Left ventricle myocardium inferior (tissue), 1 donor: ENCODE results near the gene MAGI1. TPM values are rescaled to one million over a fixed set of nuclear protein-coding genes. Genes with fewer than 3 reads are reported as not detected.

Experiments used
- DNase-seq: peaks from one replicate; pipeline ENCODE4 v3.0.0-alpha.2; 2020
- H3K27ac ChIP-seq: fragments of 200-600 bp; replicated peaks from 2 replicates; pipeline ENCODE4 v1.8.0; 2021
- H3K27me3 ChIP-seq: fragments of 200-600 bp; 2 replicates; pipeline ENCODE4 v1.8.0; 2021; ENCODE audit warnings: low read depth
- H3K36me3 ChIP-seq: fragments of 200-600 bp; 2 replicates; pipeline ENCODE4 v1.8.0; 2021
- H3K4me1 ChIP-seq: fragments of 200-600 bp; 2 replicates; pipeline ENCODE4 v1.8.0; 2021
- H3K4me3 ChIP-seq: fragments of 200-600 bp; 2 replicates; pipeline ENCODE4 v1.8.0; 2021; ENCODE audit warnings: mild to moderate bottlenecking, moderate library complexity
- H3K9me3 ChIP-seq: fragments of 200-600 bp; replicated peaks from 2 replicates; pipeline ENCODE4 v1.8.0; 2021
- CTCF ChIP-seq: fragments of 200-600 bp; IDR thresholded peaks from 2 replicates; pipeline ENCODE4 v1.8.0; 2021; ENCODE audit warnings: antibody characterized with exemption, mild to moderate bottlenecking, borderline replicate concordance
- intact Hi-C: fragments of 100-400 bp; cut with micrococcal nuclease; formaldehyde crosslinking; loops from one replicate; pipeline ENCODE4 v1.11.0; 2022
- total RNA-seq: library from RNA; stranded (reverse); fragmentation: NEBNext Ultra II Directional; extraction: Animal tissue kit (Norgen Biotek cat#: 25700); gene quantifications from one replicate; pipeline ENCODE4 v1.2.1, GENCODE V29; 2021
- donor health status: DM: no; HTN: yes; CAD: no; lungs with severe emphysema.

The MAGI1 gene
- total RNA-seq, 1 donor from 2014 or later, result 36.6 TPM

GRCh38 chr3:65685621-65686235, 353.0 kb downstream of the MAGI1 start:
- Histone ChIP-seq H3K4me1 (peaks cover 20% of the 10 kb centered on the region), H3K27me3 (no peaks in the 10 kb centered on the region), H3K27ac (no peak overlapping the region), H3K4me3 (no peak overlapping the region), H3K9me3 (no peaks in the 10 kb centered on the region), H3K36me3 (no peaks in the 10 kb centered on the region)
- intact Hi-C loops, result no loop called here
- DNase-seq, result no peak
- TF ChIP-seq CTCF, result no peak

- H3K9me3 ChIP-seq, result no peaks in the 10 kb centered on the region
- H3K36me3 ChIP-seq, result no peaks in the 10 kb centered on the region
- TF ChIP-seq CTCF, result no peak
- no peaks in the 10 kb centered on the region for H3K27me3 ChIP-seq
- H3K4me3 ChIP-seq, result no peak overlapping the region
- DNase-seq, result no peak
- H3K4me1 ChIP-seq, result peaks cover 5% of the 10 kb centered on the region
- no peak overlapping the region for H3K27ac ChIP-seq
- intact Hi-C loops, result no loop called here
Measured at GRCh38 chr3:65678516-65678915, 360.2 kb downstream of the MAGI1 start.

GRCh38 chr3:65677486-65678010, 361.2 kb downstream of the MAGI1 start:
- Histone ChIP-seq H3K27ac (no peak overlapping the region), H3K36me3 (no peaks in the 10 kb centered on the region), H3K4me1 (peaks cover 5% of the 10 kb centered on the region), H3K27me3 (no peaks in the 10 kb centered on the region), H3K4me3 (no peak overlapping the region), H3K9me3 (no peaks in the 10 kb centered on the region)
- intact Hi-C loops, result no loop called here
- TF ChIP-seq CTCF, result no peak
- DNase-seq, result no peak

DNA sequence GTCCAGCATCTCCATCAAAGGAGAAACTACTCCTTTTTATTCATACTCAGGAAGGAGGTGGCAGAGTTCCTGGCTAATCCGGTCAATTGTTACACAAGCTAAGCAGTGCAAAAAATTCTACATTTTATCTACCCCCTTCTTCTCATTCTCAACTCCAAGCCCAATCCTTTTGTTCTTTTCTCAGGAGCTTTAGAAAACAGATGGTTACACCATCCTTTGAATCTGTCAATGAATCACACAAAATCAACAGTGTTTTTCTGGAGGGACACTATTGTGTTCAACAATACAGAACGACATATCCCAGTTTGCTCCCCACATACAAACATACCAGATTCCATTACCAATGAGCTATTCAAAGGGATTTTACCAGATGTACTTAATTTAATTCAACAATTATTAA, 362.1 kb downstream of the MAGI1 start:
- Histone ChIP-seq H3K27me3 (no peaks in the 10 kb centered on the region), H3K36me3 (no peaks in the 10 kb centered on the region), H3K4me3 (no peak overlapping the region), H3K27ac (no peak overlapping the region), H3K4me1 (peaks cover 5% of the 10 kb centered on the region), H3K9me3 (no peaks in the 10 kb centered on the region)
- TF ChIP-seq CTCF, result no peak
- intact Hi-C loops, result no loop called here
- no peak for DNase-seq

DNA sequence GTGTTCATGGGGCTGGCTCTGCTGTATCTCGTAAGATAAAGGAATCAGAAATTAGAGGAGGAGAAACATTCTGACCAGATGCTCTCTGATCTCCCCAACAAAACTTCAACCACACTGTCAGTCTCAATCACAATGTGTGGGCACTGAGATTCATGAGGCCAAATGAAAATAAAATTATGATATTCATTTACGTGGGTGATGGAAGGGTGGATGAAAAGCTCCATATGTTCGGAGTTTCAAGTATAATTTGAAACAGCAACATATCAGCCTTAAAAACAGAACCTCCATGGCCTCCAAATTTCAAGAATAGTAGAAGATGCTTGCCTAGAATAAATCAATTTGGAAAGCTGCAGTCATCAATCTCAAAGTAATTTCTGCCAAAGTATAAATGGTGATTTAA, 363.7 kb downstream of the MAGI1 start:
- Histone ChIP-seq H3K4me1 (peaks cover 5% of the 10 kb centered on the region), H3K27me3 (no peaks in the 10 kb centered on the region)
- intact Hi-C loops, result no loop called here

More for the DNA sequence above, 363.7 kb downstream of the MAGI1 start:
- Histone ChIP-seq H3K27ac (no peak overlapping the region), H3K36me3 (no peaks in the 10 kb centered on the region), H3K9me3 (no peaks in the 10 kb centered on the region), H3K4me3 (no peak overlapping the region)
- TF ChIP-seq CTCF, result no peak
- DNase-seq, result no peak
